ENCODE data around the gene KRTAP4-11.
A peak's percentile ranks its signal among the peaks of the same experiment; 100 is the strongest.
"Not testable (repeated sequence)": the region's sequence is repeated elsewhere in the genome, so short reads cannot be mapped to it uniquely, and the experiment has no call there.

Gene KRTAP4-11

GRCh38 chr17:41149652-41149985 is 31.4 kb upstream of the KRTAP4-11 start, which contains the start of gene KRTAP4-5:
Gene KRTAP4-5 (minus strand): TSS chr17:41149825. CDS start chr17:41149767, 58 bp downstream.
- Histone ChIP-seq H4K8ac (ENCODE audit: low read depth, low read length) (peak within 1 kb of the TSS; percentile 17), H3K4me3 (ENCODE audit: low read length in 2 of 2) (no peak within 1 kb of the TSS), H3K27me3 (ENCODE audit: control insufficient read depth in 3 of 3, insufficient read depth in 3 of 3, low read depth in 1 of 3, low read length in 3 of 3) (no peaks in the 10 kb centered on the region), H3K4me1 (ENCODE audit: control insufficient read depth in 2 of 2, insufficient read depth in 1 of 2, low read depth in 1 of 2, low read length in 2 of 2) (no peaks in the 10 kb centered on the region), H2BK12ac (ENCODE audit: low read length) (no peak within 1 kb of the TSS), H3K14ac (ENCODE audit: low read length) (peak within 1 kb of the TSS; percentile 21), H3K36me3 (replicated peaks in 1 of 2; ENCODE audit: control insufficient read depth in 2 of 2, insufficient read depth in 2 of 2, low read length in 2 of 2) (no peaks in the 10 kb centered on the region), H2BK5ac (ENCODE audit: low read length) (no peak within 1 kb of the TSS), H3K9ac (ENCODE audit: low read depth, low read length, poor library complexity) (no peak within 1 kb of the TSS), H3K23ac (ENCODE audit: low read depth, low read length, poor library complexity) (no peak within 1 kb of the TSS), H3K27ac (replicated peaks; ENCODE audit: low read length) (no peak within 1 kb of the TSS), H4K91ac (ENCODE audit: low read depth, low read length, poor library complexity) (peak within 1 kb of the TSS; percentile 30), H3K79me1 (ENCODE audit: low read depth, low read length) (no peaks in the 10 kb centered on the region), H2AFZ (ENCODE audit: low read length) (no peak within 1 kb of the TSS), H2BK15ac (ENCODE audit: low read length) (no peak within 1 kb of the TSS), H3K4me2 (ENCODE audit: insufficient read depth, low read length, poor library complexity, severe bottlenecking) (no peak within 1 kb of the TSS), H3K4ac (ENCODE audit: low read length) (no peak within 1 kb of the TSS), H2BK120ac (ENCODE audit: low read depth, low read length) (no peak within 1 kb of the TSS), H3K9me3 (replicated peaks in 1 of 2; ENCODE audit: control insufficient read depth in 2 of 2, insufficient read depth in 1 of 2, low read depth in 1 of 2, low read length in 2 of 2) (no peaks in the 10 kb centered on the region), H2AK5ac (ENCODE audit: low read depth, low read length) (no peak within 1 kb of the TSS), H3K18ac (ENCODE audit: low read length) (peak within 1 kb of the TSS; percentile 38)
- no CpG with 5 or more reads among the region's 2 CpGs for WGBS, 2 donors (ENCODE audit: extremely low coverage in 2 of 2, insufficient read length in 2 of 2, insufficient replicate concordance in 1 of 2)
- no peak for DNase-seq (ENCODE audit: low spot score)

- WGBS, 2 donors (ENCODE audit: extremely low coverage in 2 of 2, insufficient read length in 2 of 2, insufficient replicate concordance in 1 of 2): no CpG with 5 or more reads among the region's 10 CpGs
- not testable (repeated sequence) for H2AK5ac ChIP-seq (ENCODE audit: low read depth, low read length); H3K9ac ChIP-seq (ENCODE audit: low read depth, low read length, poor library complexity); H3K23ac ChIP-seq (ENCODE audit: low read depth, low read length, poor library complexity); H2BK15ac ChIP-seq (ENCODE audit: low read length); H3K9me3 ChIP-seq (replicated peaks in 1 of 2; ENCODE audit: control insufficient read depth in 2 of 2, insufficient read depth in 1 of 2, low read depth in 1 of 2, low read length in 2 of 2); H2BK120ac ChIP-seq (ENCODE audit: low read depth, low read length); H3K27ac ChIP-seq (replicated peaks; ENCODE audit: low read length); H3K4ac ChIP-seq (ENCODE audit: low read length); H3K27me3 ChIP-seq (ENCODE audit: control insufficient read depth in 3 of 3, insufficient read depth in 3 of 3, low read depth in 1 of 3, low read length in 3 of 3); H3K4me2 ChIP-seq (ENCODE audit: insufficient read depth, low read length, poor library complexity, severe bottlenecking); H3K4me1 ChIP-seq (ENCODE audit: control insufficient read depth in 2 of 2, insufficient read depth in 1 of 2, low read depth in 1 of 2, low read length in 2 of 2); H3K4me3 ChIP-seq (ENCODE audit: low read length in 2 of 2); DNase-seq (ENCODE audit: low spot score); H2BK12ac ChIP-seq (ENCODE audit: low read length); H2BK5ac ChIP-seq (ENCODE audit: low read length); H3K79me1 ChIP-seq (ENCODE audit: low read depth, low read length); H3K36me3 ChIP-seq (replicated peaks in 1 of 2; ENCODE audit: control insufficient read depth in 2 of 2, insufficient read depth in 2 of 2, low read length in 2 of 2); H2AFZ ChIP-seq (ENCODE audit: low read length)
- Histone ChIP-seq H4K8ac (ENCODE audit: low read depth, low read length) (peak overlapping the region; percentile 17), H3K14ac (ENCODE audit: low read length) (peak overlapping the region; percentile 21), H3K18ac (ENCODE audit: low read length) (peak overlapping the region; percentile 38), H4K91ac (ENCODE audit: low read depth, low read length, poor library complexity) (peak overlapping the region; percentile 30)
These were observed 30.9 kb upstream of the KRTAP4-11 start for GRCh38 chr17:41148971-41149651.

- Histone ChIP-seq H2BK15ac (ENCODE audit: low read length) (no peak overlapping the region), H3K79me1 (ENCODE audit: low read depth, low read length) (no peaks in the 10 kb centered on the region), H3K4me2 (ENCODE audit: insufficient read depth, low read length, poor library complexity, severe bottlenecking) (no peak overlapping the region), H3K27ac (replicated peaks; ENCODE audit: low read length) (no peak overlapping the region), H2AFZ (ENCODE audit: low read length) (no peak overlapping the region), H2BK12ac (ENCODE audit: low read length) (no peak overlapping the region), H3K18ac (ENCODE audit: low read length) (no peak overlapping the region), H3K27me3 (ENCODE audit: control insufficient read depth in 3 of 3, insufficient read depth in 3 of 3, low read depth in 1 of 3, low read length in 3 of 3) (no peaks in the 10 kb centered on the region), H3K9ac (ENCODE audit: low read depth, low read length, poor library complexity) (no peak overlapping the region), H3K4me3 (ENCODE audit: low read length in 2 of 2) (no peak overlapping the region), H3K4me1 (ENCODE audit: control insufficient read depth in 2 of 2, insufficient read depth in 1 of 2, low read depth in 1 of 2, low read length in 2 of 2) (no peaks in the 10 kb centered on the region), H3K36me3 (replicated peaks in 1 of 2; ENCODE audit: control insufficient read depth in 2 of 2, insufficient read depth in 2 of 2, low read length in 2 of 2) (no peaks in the 10 kb centered on the region), H2BK5ac (ENCODE audit: low read length) (no peak overlapping the region), H4K8ac (ENCODE audit: low read depth, low read length) (no peak overlapping the region), H2BK120ac (ENCODE audit: low read depth, low read length) (no peak overlapping the region), H4K91ac (ENCODE audit: low read depth, low read length, poor library complexity) (no peak overlapping the region), H3K9me3 (replicated peaks in 1 of 2; ENCODE audit: control insufficient read depth in 2 of 2, insufficient read depth in 1 of 2, low read depth in 1 of 2, low read length in 2 of 2) (no peaks in the 10 kb centered on the region), H3K4ac (ENCODE audit: low read length) (no peak overlapping the region), H3K23ac (ENCODE audit: low read depth, low read length, poor library complexity) (no peak overlapping the region), H3K14ac (ENCODE audit: low read length) (no peak overlapping the region), H2AK5ac (ENCODE audit: low read depth, low read length) (no peak overlapping the region)
- WGBS, 2 donors (ENCODE audit: extremely low coverage in 2 of 2, insufficient read length in 2 of 2, insufficient replicate concordance in 1 of 2): no CpG with 5 or more reads among the region's 2 CpGs
- DNase-seq (ENCODE audit: low spot score): no peak
These were observed 29.5 kb upstream of the KRTAP4-11 start for GRCh38 chr17:41147531-41148204.

- H3K18ac ChIP-seq (ENCODE audit: low read length): no peak overlapping the region
- no CpG with 5 or more reads among the region's 2 CpGs for WGBS, 2 donors (ENCODE audit: extremely low coverage in 2 of 2, insufficient read length in 2 of 2, insufficient replicate concordance in 1 of 2)
- DNase-seq (ENCODE audit: low spot score): no peak
These were observed 27.1 kb upstream of the KRTAP4-11 start for GRCh38 chr17:41145261-41145660.

More at GRCh38 chr17:41145261-41145660, 27.1 kb upstream of the KRTAP4-11 start:
- Histone ChIP-seq H3K79me1 (ENCODE audit: low read depth, low read length) (no peaks in the 10 kb centered on the region), H3K4me1 (ENCODE audit: control insufficient read depth in 2 of 2, insufficient read depth in 1 of 2, low read depth in 1 of 2, low read length in 2 of 2) (no peaks in the 10 kb centered on the region), H4K91ac (ENCODE audit: low read depth, low read length, poor library complexity) (no peak overlapping the region), H2BK5ac (ENCODE audit: low read length) (no peak overlapping the region), H2BK12ac (ENCODE audit: low read length) (no peak overlapping the region), H3K36me3 (replicated peaks in 1 of 2; ENCODE audit: control insufficient read depth in 2 of 2, insufficient read depth in 2 of 2, low read length in 2 of 2) (no peaks in the 10 kb centered on the region), H3K9ac (ENCODE audit: low read depth, low read length, poor library complexity) (no peak overlapping the region), H2AK5ac (ENCODE audit: low read depth, low read length) (no peak overlapping the region), H3K4me2 (ENCODE audit: insufficient read depth, low read length, poor library complexity, severe bottlenecking) (no peak overlapping the region), H3K9me3 (replicated peaks in 1 of 2; ENCODE audit: control insufficient read depth in 2 of 2, insufficient read depth in 1 of 2, low read depth in 1 of 2, low read length in 2 of 2) (no peaks in the 10 kb centered on the region), H3K4ac (ENCODE audit: low read length) (no peak overlapping the region), H2BK120ac (ENCODE audit: low read depth, low read length) (no peak overlapping the region), H3K27me3 (ENCODE audit: control insufficient read depth in 3 of 3, insufficient read depth in 3 of 3, low read depth in 1 of 3, low read length in 3 of 3) (no peaks in the 10 kb centered on the region), H3K23ac (ENCODE audit: low read depth, low read length, poor library complexity) (no peak overlapping the region), H4K8ac (ENCODE audit: low read depth, low read length) (no peak overlapping the region), H3K27ac (replicated peaks; ENCODE audit: low read length) (no peak overlapping the region), H2BK15ac (ENCODE audit: low read length) (no peak overlapping the region), H2AFZ (ENCODE audit: low read length) (no peak overlapping the region), H3K14ac (ENCODE audit: low read length) (no peak overlapping the region), H3K4me3 (ENCODE audit: low read length in 2 of 2) (no peak overlapping the region)
